IMR-90 (cell line): ENCODE measurements around the gene BMERB1. TPM values are rescaled to one million over a fixed set of nuclear protein-coding genes. Genes with fewer than 3 reads are reported as not detected.

ENCODE experiments used
- ATAC-seq: fragments of 200-7000 bp; cut with Tn5 transposase; 2 replicates; pipeline ENCODE4 v1.9.1; 2020; ENCODE audit warnings: low read depth, mild to moderate bottlenecking, moderate library complexity
- BruUV-seq: library from RNA; stranded (reverse); fragments of 400-500 nt; replicated peaks from 2 replicates; lab custom pipeline; 2021; lab: Mats Ljungman, UMichigan
- CTCF ChIA-PET: fragments of 300-600 bp; formaldehyde crosslinking; extraction: SDS; loops from one replicate; lab custom pipeline; 2021; ENCODE audit warnings: antibody characterized with exemption; lab: Yijun Ruan, JAX
- POLR2A ChIA-PET: fragments of 300-600 bp; sonication (Branson Sonifier 250); formaldehyde crosslinking; loops from one replicate; lab custom pipeline; 2022; ENCODE audit warnings: antibody characterized with exemption; ENCODE audit not compliant: unreplicated experiment; lab: Charles Lee
- DNase-seq: peaks from one replicate; pipeline ENCODE4 v3.0.0; 2013
- H2AFZ ChIP-seq: replicated peaks from 2 replicates; pipeline ENCODE3; 2013; ENCODE audit warnings: low read length, mild to moderate bottlenecking; ENCODE audit not compliant: poor library complexity
- H2AK5ac ChIP-seq: 2 replicates; pipeline ENCODE4 v1.6.1; 2013; ENCODE audit warnings: low read depth, low read length, inconsistent platforms
- H2AK9ac ChIP-seq: replicated peaks from 2 replicates; pipeline ENCODE3; 2013; ENCODE audit warnings: mild to moderate bottlenecking, low read depth, low read length, moderate library complexity; ENCODE audit not compliant: poor library complexity
- H2BK120ac ChIP-seq: 2 replicates; pipeline ENCODE4 v1.6.1; 2013; ENCODE audit warnings: low read depth, low read length, inconsistent platforms
- H2BK15ac ChIP-seq: 3 replicates; pipeline ENCODE4 v1.6.1; 2013; ENCODE audit warnings: low read depth, low read length, inconsistent platforms
- H2BK20ac ChIP-seq: 2 replicates; pipeline ENCODE4 v1.6.1; 2013; ENCODE audit warnings: low read depth, mild to moderate bottlenecking, inconsistent platforms, low read length, moderate library complexity
- H2BK5ac ChIP-seq: 2 replicates; pipeline ENCODE4 v1.6.1; 2013; ENCODE audit warnings: mild to moderate bottlenecking, low read depth, low read length, inconsistent platforms; ENCODE audit not compliant: poor library complexity, severe bottlenecking
- H3K14ac ChIP-seq: replicated peaks from 2 replicates; pipeline ENCODE4 v1.6.1; 2013; ENCODE audit warnings: low read depth, low read length, inconsistent platforms
- H3K18ac ChIP-seq: 2 replicates; pipeline ENCODE4 v1.6.1; 2013; ENCODE audit warnings: low read depth, low read length, control low read depth
- H3K23ac ChIP-seq: 2 replicates; pipeline ENCODE4 v1.6.1; 2013; ENCODE audit warnings: low read depth, low read length, inconsistent platforms
- H3K27ac ChIP-seq: 2 replicates; pipeline ENCODE4 v1.5.1; 2013; ENCODE audit warnings: mild to moderate bottlenecking, control low read depth, low read length; ENCODE audit not compliant: insufficient read depth
- H3K27me3 ChIP-seq: 2 replicates; pipeline ENCODE4 v1.6.1; 2013; ENCODE audit warnings: low read length; ENCODE audit not compliant: control insufficient read depth, insufficient read depth
- H3K36me3 ChIP-seq: 2 replicates; pipeline ENCODE4 v1.6.1; 2013; ENCODE audit warnings: low read length, mixed read lengths; ENCODE audit not compliant: control insufficient read depth, insufficient read depth
- H3K4ac ChIP-seq: 2 replicates; pipeline ENCODE4 v1.6.1; 2013; ENCODE audit warnings: low read depth, low read length, inconsistent platforms
- H3K4me1 ChIP-seq: 2 replicates; pipeline ENCODE4 v1.6.1; 2013; ENCODE audit warnings: low read length, mixed read lengths; ENCODE audit not compliant: control insufficient read depth, insufficient read depth
- H3K4me2 ChIP-seq: 2 replicates; pipeline ENCODE4 v1.6.1; 2013; ENCODE audit warnings: low read depth, mild to moderate bottlenecking, control low read depth, low read length, moderate library complexity
- H3K4me3 ChIP-seq: 2 replicates; pipeline ENCODE4 v1.5.1; 2013; ENCODE audit warnings: low read depth, mild to moderate bottlenecking, control low read depth, low read length, moderate library complexity; ENCODE audit not compliant: insufficient read depth
- H3K56ac ChIP-seq: 2 replicates; pipeline ENCODE4 v1.6.1; 2013; ENCODE audit warnings: low read length, inconsistent platforms; ENCODE audit not compliant: insufficient read depth; ENCODE audit errors: extremely low read depth
- H3K79me1 ChIP-seq, 2 experiments: 2 replicates each; pipeline ENCODE4 v1.6.1; 2013; ENCODE audit warnings: low read length in 2 of 2, inconsistent platforms in 1 of 2, low read depth in 1 of 2
- H3K9ac ChIP-seq: 2 replicates; pipeline ENCODE4 v1.6.1; 2013; ENCODE audit warnings: low read depth, low read length, control low read depth
- H3K9me1 ChIP-seq: 2 replicates; pipeline ENCODE4 v1.6.1; 2013; ENCODE audit warnings: low read length, inconsistent platforms; ENCODE audit not compliant: insufficient read depth
- H3K9me3 ChIP-seq: 2 replicates; pipeline ENCODE4 v1.6.1; 2013; ENCODE audit warnings: low read length; ENCODE audit not compliant: control insufficient read depth, insufficient read depth
- H4K20me1 ChIP-seq: 2 replicates; pipeline ENCODE4 v1.6.1; 2013; ENCODE audit warnings: low read length, inconsistent platforms; ENCODE audit not compliant: insufficient read depth
- H4K5ac ChIP-seq: 2 replicates; pipeline ENCODE4 v1.6.1; 2013; ENCODE audit warnings: mild to moderate bottlenecking, low read depth, low read length, control low read depth
- H4K8ac ChIP-seq, 2 experiments: 2 replicates each; pipeline ENCODE4 v1.6.1; 2013; ENCODE audit warnings: low read depth in 2 of 2, low read length in 2 of 2, control low read depth in 1 of 2, inconsistent platforms in 1 of 2
- H4K91ac ChIP-seq: 2 replicates; pipeline ENCODE4 v1.6.1; 2013; ENCODE audit warnings: low read depth, low read length, inconsistent platforms; ENCODE audit not compliant: insufficient read depth
- MAFK ChIP-seq: IDR thresholded peaks from 2 replicates; pipeline ENCODE4 v1.6.1; 2012; ENCODE audit warnings: low read depth, low read length, improper control_type of control experiment
- MXI1 ChIP-seq: IDR thresholded peaks from 2 replicates; pipeline ENCODE4 v1.6.1; 2012; ENCODE audit warnings: low read depth, mild to moderate bottlenecking, low read length, moderate library complexity, borderline replicate concordance
- RFX5 ChIP-seq: IDR thresholded peaks from 2 replicates; pipeline ENCODE4 v1.8.0; 2012; ENCODE audit warnings: low read depth, mild to moderate bottlenecking, low read length, moderate library complexity
- WGBS, 2 experiments: methylation state at CpG; one replicate each; pipeline versions ENCODE4 v1.1.5 to v1.1.7; 2013; ENCODE audit warnings: missing lambda C conversion rate in 2 of 2; ENCODE audit not compliant: insufficient read length in 1 of 2; ENCODE audit errors: extremely low coverage in 2 of 2; 5-methylcytosine and 5-hydroxymethylcytosine counted together
- dilution Hi-C: fragments of 300-500 bp; cut with HindIII; formaldehyde crosslinking; loops from one replicate; pipeline ENCODE4 v1.14.3; 2018; ENCODE audit warnings: low sequenced_read_pairs; ENCODE audit not compliant: unreplicated experiment
- in situ Hi-C: fragments of 300-500 bp; cut with MboI; formaldehyde crosslinking; loops from 3 replicates; pipeline ENCODE4 v1.14.3; 2019; ENCODE audit warnings: low sequenced_read_pairs, inconsistent platforms, mixed read lengths
- intact Hi-C: fragments of 100-400 bp; cut with micrococcal nuclease; formaldehyde crosslinking; loops from 2 replicates; pipeline ENCODE4 v1.10.0; 2022
- polyA plus RNA-seq, 3 experiments: library from polyadenylated mRNA; depleted of rRNA; stranded (reverse); fragments of >200 nt; gene quantifications; 2 replicates each; pipeline ENCODE4 v1.2.3, GENCODE V29; 2012; ENCODE audit warnings: low replicate concordance in 1 of 3
- total RNA-seq: library from RNA; depleted of rRNA; stranded (reverse); fragments of >200 nt; gene quantifications from 2 replicates; pipeline ENCODE4 v1.2.3, GENCODE V29; 2012

The BMERB1 gene
- total and polyA plus RNA-seq, 2 of the 4 experiments (the other 2 are of a cell fraction), result 22.6 to 32.9 TPM

- dilution Hi-C loops (no loop called here), in situ Hi-C loops (no loop called here), intact Hi-C loops (no loop called here)
- Histone ChIP-seq H2AK9ac (no peak overlapping the region), H2BK20ac (no peak overlapping the region), H2BK120ac (no peak overlapping the region), H2AFZ (no peak overlapping the region), H2BK5ac (no peak overlapping the region), H4K5ac (no peak overlapping the region), H3K9me1 (no peaks in the 10 kb centered on the region; the same call in 1 of the 2 replicates), H2AK5ac (no peak overlapping the region), H4K91ac (no peak overlapping the region), H3K27me3 (no peaks in the 10 kb centered on the region), H3K9me3 (no peaks in the 10 kb centered on the region), H3K36me3 (peaks cover 33% of the 10 kb centered on the region), H3K4me1 (peaks cover 2% of the 10 kb centered on the region; the same call in 1 of the 2 replicates), H3K4ac (no peak overlapping the region), H3K18ac (no peak overlapping the region), H3K4me3 (no peak overlapping the region), H4K20me1 (no peaks in the 10 kb centered on the region; the same call in 1 of the 2 replicates), H3K14ac (no peak overlapping the region), H3K4me2 (no peak overlapping the region), H3K27ac (no peak overlapping the region), H2BK15ac (no peak overlapping the region), H3K9ac (no peak overlapping the region), H3K23ac (no peak overlapping the region), H3K79me1 (no peaks in the 10 kb centered on the region), H3K56ac (no peak overlapping the region), H4K8ac (no peak overlapping the region)
- ChIA-PET CTCF (no interaction called here), POLR2A (no interaction called here)
- no peak for ATAC-seq
- DNase-seq, result no peak
- WGBS, 2 experiments, result 89% methylated on average over 3 of the region's 9 CpGs; no CpG with 5 or more reads in 1 of the 2 experiments
- no TSS peak for BruUV-seq
- no peak for TF ChIP-seq MXI1
- TF ChIP-seq RFX5, result no peak
- TF ChIP-seq MAFK, result no peak
Observed at GRCh38 chr16:15593235-15593634, 158.8 kb downstream of the BMERB1 start.
